AG04450 (cell line): ENCODE measurements around the gene NKTR. TPM values are rescaled to one million over a fixed set of nuclear protein-coding genes. Genes with fewer than 3 reads are reported as not detected.

Experiments used
- CTCF ChIA-PET: fragments of 300-600, 350-600 bp; formaldehyde crosslinking; extraction: SDS; loops from one replicate; lab custom pipeline; 2022; ENCODE audit warnings: antibody characterized with exemption, inconsistent platforms; lab: Charles Lee
- POLR2A ChIA-PET: fragments of 350-600 bp; formaldehyde crosslinking; extraction: SDS; loops from one replicate; lab custom pipeline; 2021; ENCODE audit warnings: antibody characterized with exemption, inconsistent platforms; lab: Yijun Ruan, JAX
- DNase-seq: peaks from one replicate; pipeline ENCODE4 v3.0.0-alpha.2; 2011; ENCODE audit warnings: low read depth, low spot score
- H3K27ac ChIP-seq: one replicate; pipeline ENCODE4 v1.5.1; 2012; ENCODE audit warnings: low read depth, low read length, control low read depth
- H3K27me3 ChIP-seq: one replicate; pipeline ENCODE4 v1.6.0; 2012; ENCODE audit warnings: low read length; ENCODE audit not compliant: control insufficient read depth, insufficient read depth
- H3K4me3 ChIP-seq: 2 replicates; pipeline ENCODE4 v1.5.1; 2011; ENCODE audit warnings: mild to moderate bottlenecking, low read depth, low read length, control low read depth
- H3K9me3 ChIP-seq: 2 replicates; pipeline ENCODE4 v1.5.1; 2012; ENCODE audit warnings: low read length; ENCODE audit not compliant: control insufficient read depth, insufficient read depth
- CTCF ChIP-seq: IDR thresholded peaks from 2 replicates; pipeline ENCODE4 v1.5.1; 2011; ENCODE audit warnings: low read depth, low read length, control low read depth, inconsistent platforms
- polyA plus RNA-seq: library from polyadenylated mRNA; depleted of rRNA; stranded (reverse); fragments of >200 nt; gene quantifications from 2 replicates; pipeline ENCODE4 v1.2.3, GENCODE V29; 2011

NKTR gene
- polyA plus RNA-seq, 1 experiment, result 56.2 TPM

- Histone ChIP-seq H3K9me3 (peaks cover 12% of the 10 kb centered on the region; the same call in 1 of the 2 replicates), H3K27ac (no peak overlapping the region), H3K27me3 (peaks cover 15% of the 10 kb centered on the region), H3K4me3 (no peak overlapping the region)
- TF ChIP-seq CTCF, result no peak
- peak; percentile 81 for DNase-seq
- ChIA-PET POLR2A (interaction anchor here (0.6 to 1.1 kb wide), 4 partner anchors 29 to 1021 kb away, joined by 3 to 9 read pairs (median 6); partner anchors contain the start of gene SS18L2), CTCF (no interaction called here)
These were observed 83.6 kb downstream of the NKTR start for GRCh38 chr3:42683875-42684598.

GRCh38 chr3:42684632-42685362 is 84.3 kb downstream of the NKTR start:
- TF ChIP-seq CTCF, result no peak

GRCh38 chr3:42685363-42685881 is 84.9 kb downstream of the NKTR start, which contains the start of gene KLHL40:
KLHL40 (plus strand) TSS chr3:42685537; CDS start chr3:42685619, 82 bp downstream.
- no peak for DNase-seq
- CTCF ChIA-PET, result no interaction called here
- no peak within 1 kb of the TSS for H3K27ac ChIP-seq

More at GRCh38 chr3:42684632-42685362, 84.3 kb downstream of the NKTR start:
- no peak for DNase-seq
- CTCF ChIA-PET, result no interaction called here
- peaks cover 12% of the 10 kb centered on the region; the same call in 1 of the 2 replicates for H3K9me3 ChIP-seq
- H3K4me3 ChIP-seq, result no peak overlapping the region
- POLR2A ChIA-PET, result interaction anchor here (1.1 kb wide), 1 partner anchor 94 kb away, joined by 7 read pairs; the partner anchor contains the start of gene SS18L2
- H3K27ac ChIP-seq, result no peak overlapping the region
- peaks cover 22% of the 10 kb centered on the region for H3K27me3 ChIP-seq

GRCh38 chr3:42685891-42686820 is 85.7 kb downstream of the NKTR start:
- DNase-seq, result no peak

More at GRCh38 chr3:42685363-42685881, 84.9 kb downstream of the NKTR start, which contains the start of gene KLHL40:
- H3K9me3 ChIP-seq, result peaks cover 12% of the 10 kb centered on the region; the same call in 1 of the 2 replicates
- peak within 1 kb of the TSS; percentile 29; the same call in 1 of the 2 replicates for H3K4me3 ChIP-seq
- H3K27me3 ChIP-seq, result peaks cover 22% of the 10 kb centered on the region
- TF ChIP-seq CTCF, result no peak
- POLR2A ChIA-PET, result interaction anchor here (1.1 kb wide), 1 partner anchor 95 kb away, joined by 7 read pairs; the partner anchor contains the start of gene SS18L2

More at GRCh38 chr3:42685891-42686820, 85.7 kb downstream of the NKTR start:
- TF ChIP-seq CTCF, result no peak
- Histone ChIP-seq H3K9me3 (peaks cover 12% of the 10 kb centered on the region; the same call in 1 of the 2 replicates), H3K27ac (no peak overlapping the region), H3K27me3 (peaks cover 27% of the 10 kb centered on the region), H3K4me3 (peak overlapping the region; percentile 29; the same call in 1 of the 2 replicates)
- ChIA-PET POLR2A (no interaction called here), CTCF (no interaction called here)
